Smooth muscle cell (in vitro differentiated cells): Measurements from ENCODE around the gene PACSIN3. TPM values are rescaled to one million over a fixed set of nuclear protein-coding genes. Genes with fewer than 3 reads are reported as not detected.

Experiments used
- DNase-seq: peaks from one replicate; lab custom pipeline; 2025; ENCODE audit not compliant: unreplicated experiment; lab: John Stamatoyannopoulos, UW
- H2AFZ ChIP-seq: fragments of 200-600 bp; sonication (generic); 2 replicates; pipeline ENCODE4 v1.6.0; 2016; ENCODE audit warnings: antibody characterized with exemption, low read depth, mild to moderate bottlenecking
- H3F3A ChIP-seq: fragments of 200-600 bp; sonication (generic); 2 replicates; pipeline ENCODE4 v1.6.0; 2017; ENCODE audit warnings: antibody characterized with exemption, low read depth
- H3K27ac ChIP-seq: fragments of 200-600 bp; sonication (generic); 2 replicates; pipeline ENCODE4 v1.5.1; 2016; ENCODE audit warnings: low read depth, mild to moderate bottlenecking
- H3K27me3 ChIP-seq: fragments of 200-600 bp; sonication (generic); 2 replicates; pipeline ENCODE4 v1.6.1; 2016; ENCODE audit warnings: low read depth, mild to moderate bottlenecking
- H3K36me3 ChIP-seq: fragments of 200-600 bp; sonication (generic); 2 replicates; pipeline ENCODE4 v1.5.1; 2016; ENCODE audit warnings: low read depth
- H3K4me1 ChIP-seq: fragments of 200-600 bp; sonication (generic); 2 replicates; pipeline ENCODE4 v1.5.1; 2016; ENCODE audit warnings: low read depth
- H3K4me2 ChIP-seq: fragments of 200-600 bp; sonication (generic); 2 replicates; pipeline ENCODE4 v1.6.0; 2016; ENCODE audit warnings: mild to moderate bottlenecking
- H3K4me3 ChIP-seq: fragments of 200-600 bp; sonication (generic); 2 replicates; pipeline ENCODE4 v1.5.1; 2016; ENCODE audit warnings: mild to moderate bottlenecking
- H3K79me2 ChIP-seq: fragments of 200-600 bp; sonication (generic); 2 replicates; pipeline ENCODE4 v1.6.0; 2016; ENCODE audit warnings: low read depth, mild to moderate bottlenecking
- H3K9ac ChIP-seq: fragments of 200-600 bp; sonication (generic); 2 replicates; pipeline ENCODE4 v1.6.0; 2016; ENCODE audit warnings: low read depth
- H3K9me3 ChIP-seq: fragments of 200-600 bp; sonication (generic); replicated peaks from 2 replicates; pipeline ENCODE4 v1.5.1; 2016; ENCODE audit warnings: low read depth
- H4K20me1 ChIP-seq: fragments of 200-600 bp; sonication (generic); 2 replicates; pipeline ENCODE4 v1.6.0; 2016; ENCODE audit warnings: low read depth
- CTCF ChIP-seq: fragments of 200-600 bp; sonication (generic); IDR thresholded peaks from 2 replicates; pipeline ENCODE4 v1.5.1; 2017; ENCODE audit warnings: borderline replicate concordance, mild to moderate bottlenecking, antibody characterized with exemption; ENCODE audit not compliant: insufficient read depth, poor library complexity, severe bottlenecking
- WGBS: methylation state at CpG from one replicate; pipeline ENCODE4 v1.1.7; 2016; ENCODE audit warnings: low lambda C conversion rate; 5-methylcytosine and 5-hydroxymethylcytosine counted together
- polyA plus RNA-seq: library from polyadenylated mRNA; unstranded; fragments of >200 nt; fragmentation: Nextera tagmentation; extraction: Ambion mirVana; gene quantifications from 2 replicates; pipeline ENCODE4 v1.2.1, GENCODE V29; 2016
- total RNA-seq: library from RNA; depleted of rRNA; stranded (reverse); fragments of >200 nt; gene quantifications from 2 replicates; pipeline ENCODE4 v1.2.3, GENCODE V29; 2014

PACSIN3 gene
- total and polyA plus RNA-seq, 2 experiments from 2014 or later, result 27.3 to 55.7 TPM

- Histone ChIP-seq H3K36me3 (no peaks in the 10 kb centered on the region), H3K4me1 (no peaks in the 10 kb centered on the region), H2AFZ (no peak overlapping the region), H3K27ac (no peak overlapping the region), H3F3A (peaks cover 5% of the 10 kb centered on the region), H3K9me3 (no peaks in the 10 kb centered on the region), H3K9ac (no peak overlapping the region), H3K4me3 (no peak overlapping the region), H3K4me2 (no peak overlapping the region), H4K20me1 (peaks cover 42% of the 10 kb centered on the region), H3K79me2 (peaks cover 18% of the 10 kb centered on the region), H3K27me3 (no peaks in the 10 kb centered on the region)
- DNase-seq, result no peak
- WGBS, result 96% methylated on average over 5 of the region's 5 CpGs
- TF ChIP-seq CTCF, result no peak
These were observed 19.9 kb downstream of the PACSIN3 start for GRCh38 chr11:47166368-47166767.

- WGBS, result 95% methylated on average over 16 of the region's 16 CpGs
These were observed 20.9 kb downstream of the PACSIN3 start for GRCh38 chr11:47165253-47165840.

GRCh38 chr11:47164321-47164720 lies 21.9 kb downstream of the PACSIN3 start:
- Histone ChIP-seq H4K20me1 (peaks cover 29% of the 10 kb centered on the region), H3K4me1 (no peaks in the 10 kb centered on the region), H2AFZ (no peak overlapping the region), H3F3A (peaks cover 5% of the 10 kb centered on the region), H3K4me3 (no peak overlapping the region), H3K9me3 (no peaks in the 10 kb centered on the region), H3K4me2 (no peak overlapping the region), H3K27ac (no peak overlapping the region), H3K9ac (no peak overlapping the region), H3K79me2 (no peaks in the 10 kb centered on the region), H3K36me3 (no peaks in the 10 kb centered on the region), H3K27me3 (no peaks in the 10 kb centered on the region)
- no peak for TF ChIP-seq CTCF
- WGBS, result 99% methylated on average over 4 of the region's 4 CpGs
- DNase-seq, result no peak

More at GRCh38 chr11:47165253-47165840, 20.9 kb downstream of the PACSIN3 start:
- TF ChIP-seq CTCF, result no peak
- no peaks in the 10 kb centered on the region for H3K4me1 ChIP-seq
- H2AFZ ChIP-seq, result no peak overlapping the region
- no peaks in the 10 kb centered on the region for H3K9me3 ChIP-seq
- H3F3A ChIP-seq, result peaks cover 5% of the 10 kb centered on the region
- H4K20me1 ChIP-seq, result peaks cover 38% of the 10 kb centered on the region
- no peak for DNase-seq
- no peaks in the 10 kb centered on the region for H3K27me3 ChIP-seq
- no peak overlapping the region for H3K4me3 ChIP-seq
- no peaks in the 10 kb centered on the region for H3K36me3 ChIP-seq
- no peak overlapping the region for H3K4me2 ChIP-seq
- H3K79me2 ChIP-seq, result peaks cover 8% of the 10 kb centered on the region
- H3K27ac ChIP-seq, result no peak overlapping the region
- no peak overlapping the region for H3K9ac ChIP-seq

- Histone ChIP-seq H3K79me2 (no peaks in the 10 kb centered on the region), H3K4me2 (no peak overlapping the region), H3K27me3 (no peaks in the 10 kb centered on the region), H4K20me1 (peaks cover 26% of the 10 kb centered on the region), H3K9me3 (no peaks in the 10 kb centered on the region), H3K4me3 (no peak overlapping the region), H2AFZ (no peak overlapping the region), H3K36me3 (no peaks in the 10 kb centered on the region), H3K27ac (no peak overlapping the region), H3K9ac (no peak overlapping the region), H3F3A (peaks cover 5% of the 10 kb centered on the region), H3K4me1 (no peaks in the 10 kb centered on the region)
- no peak for TF ChIP-seq CTCF
- 97% methylated on average over 15 of the region's 15 CpGs for WGBS
- no peak for DNase-seq
These were observed 22.3 kb downstream of the PACSIN3 start for GRCh38 chr11:47163898-47164297.
